Activated T-cell treated with anti-CD3 and anti-CD28 coated beads, Interleukin-2, amount 50 U/mL, for 48 hours (primary cell): ENCODE data around the gene CACNA1C.

ENCODE experiments used
- DNase-seq, 2 experiments: peaks; one replicate each; pipeline ENCODE4 v3.0.0-alpha.2; 2020

CACNA1C gene

GRCh38 chr12:2578772-2579171, 526.0 kb downstream of the CACNA1C start:
- DNase-seq = no peak

GRCh38 chr12:2580821-2581220, 528.0 kb downstream of the CACNA1C start:
- DNase-seq = no peak

- no peak for DNase-seq
These were observed 528.7 kb downstream of the CACNA1C start for GRCh38 chr12:2581293-2582045.

- no peak for DNase-seq
These were observed 529.8 kb downstream of the CACNA1C start for GRCh38 chr12:2582631-2583030.

DNA sequence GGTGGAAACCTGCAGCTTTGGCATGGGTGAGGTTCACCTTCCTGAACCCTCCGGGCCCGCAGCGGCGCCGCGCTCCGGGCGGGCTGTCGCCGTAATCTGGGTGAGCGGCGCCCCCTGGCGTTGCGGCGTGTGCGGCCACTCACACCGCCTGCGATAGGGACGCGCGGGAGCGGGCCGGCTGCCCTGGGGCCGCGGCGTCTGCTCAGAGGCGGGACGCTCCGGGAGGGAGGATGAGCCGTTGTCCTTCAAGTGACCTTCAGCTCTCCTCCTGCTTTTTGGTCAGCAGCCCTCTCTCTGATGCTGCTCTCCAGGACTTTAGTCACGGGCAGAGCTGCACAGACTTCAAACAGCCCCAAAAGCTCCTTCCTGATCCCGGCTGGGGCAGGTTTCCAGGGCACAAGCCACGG, 530.3 kb downstream of the CACNA1C start:
- DNase-seq = peak; percentile 75 to 81

- no peak for DNase-seq
These were observed 531.0 kb downstream of the CACNA1C start for GRCh38 chr12:2583642-2584401.

GRCh38 chr12:2586156-2587038, 533.6 kb downstream of the CACNA1C start:
- no peak for DNase-seq

- DNase-seq = no peak
These were observed 535.6 kb downstream of the CACNA1C start for GRCh38 chr12:2588345-2588744.

DNA sequence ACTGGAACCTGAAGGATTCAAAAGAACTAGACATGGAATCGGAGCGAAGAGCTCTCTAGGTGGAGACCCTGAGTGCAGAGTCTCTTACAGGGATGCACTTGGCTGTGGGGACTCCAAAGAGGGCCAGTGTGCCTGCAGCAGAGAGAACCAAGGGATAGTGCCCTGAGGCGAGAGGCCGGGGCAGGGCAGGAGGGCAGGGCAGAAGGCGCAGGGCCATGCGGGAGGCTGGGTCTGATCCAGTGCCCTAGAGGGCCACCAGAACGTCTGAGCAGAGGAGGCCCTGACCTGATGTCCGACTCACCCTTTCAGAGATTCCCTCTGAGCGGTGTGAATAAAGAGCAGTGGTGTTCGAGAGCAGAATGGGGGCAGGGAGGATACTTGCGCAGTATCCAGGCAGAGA, 536.6 kb downstream of the CACNA1C start:
- no peak for DNase-seq

DNA sequence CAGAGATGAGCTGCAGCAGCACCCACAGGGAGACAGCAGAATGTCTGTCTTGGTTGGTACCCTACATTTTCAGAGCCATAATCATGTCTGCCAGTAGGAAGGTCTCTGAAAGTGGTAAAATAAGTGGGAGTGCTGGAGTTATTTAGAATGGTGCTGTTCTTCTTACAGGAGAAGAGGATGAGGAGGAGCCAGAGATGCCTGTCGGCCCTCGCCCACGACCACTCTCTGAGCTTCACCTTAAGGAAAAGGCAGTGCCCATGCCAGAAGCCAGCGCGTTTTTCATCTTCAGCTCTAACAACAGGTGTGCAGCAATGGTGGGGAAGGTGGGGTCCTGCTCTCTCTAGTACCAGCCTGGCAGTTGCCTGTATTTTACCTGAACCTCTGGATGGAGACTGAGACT, 540.3 kb downstream of the CACNA1C start:
- no peak for DNase-seq

DNA sequence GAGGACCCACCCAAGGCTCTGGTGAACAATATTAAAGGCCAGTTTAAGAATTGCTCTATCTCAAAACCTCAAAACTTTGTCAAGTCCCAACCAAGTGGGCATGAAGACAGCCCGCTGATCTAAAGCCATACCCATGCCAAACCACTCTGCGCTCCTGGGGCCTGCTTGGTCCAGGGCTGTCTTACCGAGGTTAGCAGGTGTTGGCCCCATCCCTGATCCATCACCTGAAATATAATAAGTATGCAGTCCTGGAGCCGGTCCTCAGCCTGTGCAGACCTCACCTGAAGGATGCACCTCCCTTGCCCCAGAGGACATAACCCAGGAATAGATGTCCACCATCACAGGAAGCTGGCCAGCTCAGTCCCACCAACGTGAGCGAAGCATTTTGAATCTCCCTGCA, 543.7 kb downstream of the CACNA1C start:
- no peak for DNase-seq

DNA sequence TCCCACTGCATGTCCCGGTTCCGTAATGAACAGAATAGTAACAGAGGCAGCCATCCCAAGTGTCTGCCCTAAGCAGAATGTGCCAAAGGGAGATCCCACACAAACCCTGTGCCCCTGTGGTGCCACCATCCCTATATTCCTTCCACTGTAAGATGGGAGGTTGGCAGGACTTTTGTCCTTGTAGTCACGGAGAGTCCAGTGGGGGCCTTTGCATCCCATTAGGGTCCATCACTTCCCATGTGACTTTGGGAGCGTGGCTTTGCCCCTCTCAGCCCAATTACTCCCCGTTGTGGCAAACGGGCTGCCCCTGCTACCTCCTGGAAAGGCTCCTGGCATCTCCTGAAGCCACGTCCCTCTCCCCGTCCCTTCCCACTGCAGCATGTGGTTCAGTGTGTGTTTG, 552.5 kb downstream of the CACNA1C start:
- DNase-seq = no peak

GRCh38 chr12:2606186-2606910, 553.6 kb downstream of the CACNA1C start:
- no peak for DNase-seq

- no peak for DNase-seq
These were observed 555.3 kb downstream of the CACNA1C start for GRCh38 chr12:2607881-2608607.

- no peak for DNase-seq
These were observed 555.8 kb downstream of the CACNA1C start for GRCh38 chr12:2608608-2608945.

DNA sequence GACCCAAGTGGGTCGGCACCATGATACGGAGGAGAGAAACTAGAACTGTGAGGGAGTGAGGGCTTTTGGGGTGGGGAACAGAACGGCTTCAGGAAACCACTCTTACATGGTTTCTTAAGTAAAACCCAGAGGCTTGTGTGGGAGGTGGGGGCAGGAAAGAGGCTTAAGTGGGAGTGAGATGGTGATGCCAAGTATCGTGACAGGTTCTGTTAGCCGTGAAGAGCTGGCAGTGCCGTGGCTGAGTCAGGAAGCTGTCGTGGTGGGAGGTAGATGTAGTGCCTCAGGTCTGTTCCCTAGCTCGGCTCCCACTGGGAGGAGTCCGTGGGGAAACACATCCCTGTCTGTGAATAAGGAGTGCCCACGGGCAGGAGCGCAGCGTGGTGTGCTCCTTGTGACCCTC, 556.2 kb downstream of the CACNA1C start:
- no peak for DNase-seq

DNA sequence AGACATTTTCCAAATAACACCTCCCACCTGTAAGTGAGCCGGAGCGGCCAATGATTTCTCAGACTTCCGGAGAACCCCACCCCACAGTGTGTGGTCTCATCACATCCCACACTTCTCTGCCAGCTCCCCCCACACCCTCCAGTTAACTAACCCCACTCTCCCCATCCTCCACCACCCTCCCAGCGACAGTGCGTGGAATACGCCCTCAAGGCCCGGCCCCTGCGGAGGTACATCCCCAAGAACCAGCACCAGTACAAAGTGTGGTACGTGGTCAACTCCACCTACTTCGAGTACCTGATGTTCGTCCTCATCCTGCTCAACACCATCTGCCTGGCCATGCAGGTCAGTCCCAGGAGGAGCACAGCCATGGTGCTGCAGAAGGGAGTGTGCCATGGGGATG, 557.6 kb downstream of the CACNA1C start:
- no peak for DNase-seq

- DNase-seq = peak; percentile 70 to 77
These were observed 560.7 kb downstream of the CACNA1C start for GRCh38 chr12:2613326-2614073.

DNA sequence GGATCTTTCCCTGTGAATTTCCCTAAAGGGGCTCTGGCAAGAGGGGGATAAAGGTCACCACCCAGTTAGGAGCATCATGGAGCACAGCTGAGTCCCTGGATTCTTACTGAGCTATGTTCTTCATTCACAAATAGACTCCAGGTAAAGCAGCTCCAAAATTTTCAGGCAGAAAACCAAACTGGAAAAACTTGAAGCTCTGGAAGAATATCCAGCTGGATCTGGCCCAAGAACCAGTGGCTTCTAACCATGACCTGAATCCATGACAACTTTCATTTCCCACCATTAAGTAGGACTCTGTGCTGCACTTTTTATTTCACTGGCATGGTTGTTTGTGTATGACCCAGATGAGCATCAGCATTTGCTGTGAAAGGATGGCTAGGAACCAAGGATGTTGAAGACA, 561.6 kb downstream of the CACNA1C start:
- DNase-seq = no peak

DNA sequence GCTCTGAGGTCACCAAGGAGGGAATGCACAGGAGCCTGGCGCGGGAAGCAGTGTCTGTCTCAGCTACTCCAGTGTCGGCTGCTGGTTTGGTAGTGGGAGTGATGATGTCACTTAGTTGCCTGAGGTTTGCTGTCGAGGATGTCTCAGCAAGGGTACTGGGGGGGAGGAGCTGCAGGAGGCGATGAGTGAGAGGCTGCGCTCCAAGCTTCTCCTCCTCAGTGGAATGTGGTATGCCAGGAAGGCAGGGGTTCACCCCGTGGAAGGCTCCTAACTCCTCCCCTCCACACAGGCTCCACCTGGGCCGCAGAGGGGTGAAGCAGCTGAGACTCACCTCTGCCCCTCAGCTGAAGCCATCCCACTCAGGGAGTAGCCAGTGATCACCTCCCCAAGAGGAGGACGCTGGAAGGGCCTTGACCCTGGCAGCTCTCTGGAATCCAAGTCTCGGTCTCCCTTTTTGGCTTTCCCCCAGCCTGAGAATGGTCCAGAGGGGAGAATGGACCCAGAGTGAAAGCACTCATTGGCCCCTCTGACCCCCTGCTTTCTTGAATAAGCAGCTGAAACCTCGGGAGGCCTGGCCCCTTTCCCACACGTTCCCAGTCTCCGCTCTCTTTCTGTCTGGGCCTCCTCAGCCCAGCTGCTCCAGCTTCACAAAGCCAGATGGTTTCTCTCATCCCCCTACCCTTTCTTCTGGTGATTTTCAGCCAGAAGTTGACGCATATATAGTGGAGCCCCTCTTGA, 563.0 kb downstream of the CACNA1C start:
- no peak for DNase-seq

DNA sequence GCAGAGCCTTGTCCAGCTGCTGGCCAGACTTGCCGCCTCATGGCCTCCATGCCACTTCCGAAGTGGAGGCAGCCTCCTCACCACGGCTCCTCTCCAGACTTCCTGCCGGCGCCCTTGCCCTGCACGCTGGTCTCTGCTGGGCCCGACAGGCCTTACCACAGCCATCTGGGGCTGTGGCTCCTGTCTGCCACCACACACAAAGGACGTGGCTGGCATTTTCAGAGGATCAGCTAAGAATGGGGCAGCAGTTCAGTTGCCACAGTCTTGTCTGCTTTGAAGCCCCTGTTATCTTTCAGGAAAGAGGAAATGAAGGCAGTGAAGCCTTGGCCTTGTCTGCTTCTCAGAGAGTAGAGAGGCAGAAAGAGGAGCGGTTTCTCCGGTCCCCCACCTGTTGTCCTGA, 564.0 kb downstream of the CACNA1C start:
- DNase-seq = no peak
